A549 (cell line): ENCODE results near the gene PLEKHH2. TPM values are rescaled to one million over a fixed set of nuclear protein-coding genes. Genes with fewer than 3 reads are reported as not detected.

ENCODE experiments used
- ATAC-seq, 2 experiments: fragments of 200-7000 bp in 1 of 2; fragments of >200 bp in 1 of 2; cut with Nextera tagmentation in 1 of 2; cut with Tn5 transposase in 1 of 2; 3 replicates each; pipeline versions ENCODE4 v1.8.0 to v1.9.1; 2018 to 2020; ENCODE audit warnings: mild to moderate bottlenecking in 1 of 2, moderate library complexity in 1 of 2
- CTCF ChIA-PET: fragments of 300-600 bp; sonication (Branson Sonifier 250); formaldehyde crosslinking; extraction: SDS; loops from one replicate; lab custom pipeline; 2021; ENCODE audit warnings: antibody characterized with exemption, inconsistent platforms; lab: Yijun Ruan, JAX
- POLR2A ChIA-PET: fragments of 350-600 bp; formaldehyde crosslinking; extraction: SDS; loops from one replicate; lab custom pipeline; 2021; ENCODE audit warnings: antibody characterized with exemption, inconsistent platforms; lab: Yijun Ruan, JAX
- DNase-seq, 2 experiments: peaks; one replicate each; pipeline versions ENCODE4 v3.0.0 to v3.0.0-alpha.2; 2011 to 2016; ENCODE audit warnings: low read depth in 1 of 2, low spot score in 1 of 2
- FAIRE-seq: peaks from 2 replicates; lab custom pipeline; 2011; peaks lifted over from hg19 to GRCh38; lab: Jason Lieb, UNC
- H3K27ac ChIP-seq, 2 experiments: fragments of >200 bp; sonication (Bioruptor Twin); formaldehyde crosslinking; 3 replicates each; pipeline ENCODE4 v1.5.1; 2016 to 2017
- H3K4me1 ChIP-seq: fragments of >200 bp; sonication (Bioruptor Twin); formaldehyde crosslinking; 3 replicates; pipeline ENCODE4 v1.6.1; 2016
- H3K4me2 ChIP-seq: fragments of >200 bp; sonication (Bioruptor Twin); formaldehyde crosslinking; 3 replicates; pipeline ENCODE4 v1.6.1; 2016
- H3K4me3 ChIP-seq: fragments of >200 bp; sonication (Bioruptor Twin); formaldehyde crosslinking; 3 replicates; pipeline ENCODE4 v1.5.1; 2016
- H3K9me3 ChIP-seq: fragments of >200 bp; sonication (Bioruptor Twin); formaldehyde crosslinking; 3 replicates; pipeline ENCODE4 v1.6.1; 2016
- BHLHE40 ChIP-seq: IDR thresholded peaks from 2 replicates; pipeline ENCODE4 v1.6.1; 2012; ENCODE audit warnings: low read depth, low read length, inconsistent platforms
- CBX2 ChIP-seq: fragments of 200-600 bp; sonication (generic); IDR thresholded peaks from 2 replicates; pipeline ENCODE4 v1.6.1; 2016; ENCODE audit warnings: low read depth, mild to moderate bottlenecking, borderline replicate concordance
- CEBPB ChIP-seq, 2 experiments: fragments of >200 bp in 1 of 2; sonication (Bioruptor Twin) in 1 of 2; formaldehyde crosslinking in 1 of 2; IDR thresholded peaks; 2 replicates each; pipeline ENCODE4 v1.6.1; 2012 to 2016
- CHD2 ChIP-seq: fragments of 150-350 bp; IDR thresholded peaks from 2 replicates; pipeline ENCODE4 v1.6.1; 2014; ENCODE audit warnings: low read length; ENCODE audit not compliant: partially characterized antibody
- E2F6 ChIP-seq: IDR thresholded peaks from 2 replicates; pipeline ENCODE4 v1.6.1; 2012; ENCODE audit warnings: low read depth, borderline replicate concordance
- EHF ChIP-seq: fragments of 250-450 bp; sonication (Bioruptor Pico); IDR thresholded peaks from 2 replicates; pipeline ENCODE4 v1.5.0; 2020; ENCODE audit warnings: mild to moderate bottlenecking
- EHMT2 ChIP-seq: fragments of 200-600 bp; sonication (generic); IDR thresholded peaks from 2 replicates; pipeline ENCODE4 v1.6.1; 2016; ENCODE audit warnings: antibody characterized with exemption, low read depth, mild to moderate bottlenecking, moderate library complexity
- FOSB ChIP-seq: fragments of 250-450 bp; sonication (Bioruptor Pico); IDR thresholded peaks from 2 replicates; pipeline ENCODE4 v1.5.0; 2020; ENCODE audit warnings: mild to moderate bottlenecking, moderate library complexity
- HMGXB4 ChIP-seq: fragments of 250-450 bp; sonication (Bioruptor Pico); IDR thresholded peaks from 2 replicates; pipeline ENCODE4 v1.5.0; 2021; ENCODE audit warnings: mild to moderate bottlenecking, moderate library complexity, borderline replicate concordance
- HOXA7 ChIP-seq: fragments of 250-450 bp; sonication (Bioruptor Pico); IDR thresholded peaks from 2 replicates; pipeline ENCODE4 v1.5.0; 2020; ENCODE audit warnings: mild to moderate bottlenecking, moderate library complexity
- MAZ ChIP-seq: fragments of 150-350 bp; IDR thresholded peaks from 2 replicates; pipeline ENCODE4 v1.6.1; 2014; ENCODE audit warnings: antibody characterized with exemption, low read depth, low read length, borderline replicate concordance
- MYC ChIP-seq: IDR thresholded peaks from 2 replicates; pipeline ENCODE4 v1.6.1; 2012; ENCODE audit warnings: mild to moderate bottlenecking, inconsistent platforms, low read length, improper control_type of control experiment, borderline replicate concordance
- NR3C1 ChIP-seq: fragments of >200 bp; sonication (Bioruptor Twin); formaldehyde crosslinking; IDR thresholded peaks from 3 replicates; pipeline ENCODE4 v1.6.1; 2017
- POLR2A ChIP-seq: IDR thresholded peaks from 2 replicates; pipeline ENCODE4 v1.6.1; 2012; ENCODE audit warnings: mild to moderate bottlenecking, low read length
- POLR2AphosphoS2 ChIP-seq: conservative IDR thresholded peaks from 2 replicates; pipeline ENCODE4 v1.6.1; 2012; ENCODE audit warnings: low read length, improper control_type of control experiment, inconsistent platforms
- REST ChIP-seq: fragments of 200-600 bp; sonication (generic); IDR thresholded peaks from 2 replicates; pipeline ENCODE4 v1.6.1; 2016; ENCODE audit warnings: antibody characterized with exemption, mild to moderate bottlenecking, moderate library complexity
- SMC3 ChIP-seq: fragments of >200 bp; sonication (Bioruptor Twin); formaldehyde crosslinking; IDR thresholded peaks from 3 replicates; pipeline ENCODE4 v1.6.1; 2018; ENCODE audit warnings: inconsistent platforms
- SREBF2 ChIP-seq: fragments of 450-650 bp; IDR thresholded peaks from 2 replicates; pipeline ENCODE4 v1.6.1; 2014; ENCODE audit warnings: mild to moderate bottlenecking, moderate library complexity
- TFCP2L1 ChIP-seq: fragments of 250-450 bp; sonication (Bioruptor Pico); IDR thresholded peaks from 2 replicates; pipeline ENCODE4 v1.5.0; 2021; ENCODE audit warnings: mild to moderate bottlenecking
- TP53 ChIP-seq: fragments of 250-450 bp; sonication (Bioruptor Pico); IDR thresholded peaks from 2 replicates; pipeline ENCODE4 v1.5.0; 2021; ENCODE audit warnings: mild to moderate bottlenecking, moderate library complexity
- ZC3H11A ChIP-seq: fragments of 450-650 bp; IDR thresholded peaks from 2 replicates; pipeline ENCODE4 v1.6.1; 2014; ENCODE audit warnings: antibody characterized with exemption, mild to moderate bottlenecking
- WGBS: methylation state at CpG from one replicate; pipeline ENCODE4 v1.1.6; 2017; ENCODE audit errors: missing lambda C conversion rate; 5-methylcytosine and 5-hydroxymethylcytosine counted together
- polyA plus RNA-seq, 4 experiments: library from polyadenylated mRNA; depleted of rRNA in 3 of 4; stranded (reverse); fragments of >200 nt; fragmentation: RNase III in 1 of 4; extraction: RNeasy Plus Mini Kit Qiagen cat#74134 plus additional on column Dnase treatment in 1 of 4; gene quantifications; 2 replicates in 3 of 4; 3 replicates in 1 of 4; pipeline ENCODE4 v1.2.3, GENCODE V29; 2011 to 2017

PLEKHH2 gene
- polyA plus RNA-seq, 2 of the 4 experiments (the other 2 are of a cell fraction) = 0.92 to 14.9 TPM

- no peaks in the 10 kb centered on the region for H3K9me3 ChIP-seq
- TF ChIP-seq MAZ = no peak
- TF ChIP-seq MYC = no peak
- TF ChIP-seq EHF (CRISPR knock-in tag) = no peak
- no peak for TF ChIP-seq FOSB (CRISPR knock-in tag)
- no peak for TF ChIP-seq POLR2AphosphoS2
- TF ChIP-seq CHD2 = no peak
- no peak for TF ChIP-seq CEBPB (IDR thresholded peaks at IDR 0.05)
- 39% methylated on average over 5 of the region's 5 CpGs for whole genome bisulfite sequencing
- no peak overlapping the region for H3K4me3 ChIP-seq
- no peak for ATAC-seq
- no peak overlapping the region for H3K4me2 ChIP-seq
- CTCF ChIA-PET = no interaction called here
- peaks cover 4% of the 10 kb centered on the region; the same call in 1 of the 3 replicates for H3K4me1 ChIP-seq
- DNase-seq = no peak
- FAIRE-seq = no peak
- POLR2A ChIA-PET = no interaction called here
- H3K27ac ChIP-seq = no peak overlapping the region
These were observed 111.3 kb downstream of the PLEKHH2 start for GRCh38 chr2:43748333-43748732.

- no peak overlapping the region for H3K4me2 ChIP-seq
- CTCF ChIA-PET = interaction anchor here (0.8 to 1.4 kb wide), 2 partner anchors 9 to 138 kb away, joined by 3 to 4 read pairs; no protein-coding TSS in a partner anchor
- peaks cover 4% of the 10 kb centered on the region; the same call in 1 of the 3 replicates for H3K4me1 ChIP-seq
- no peak overlapping the region for H3K27ac ChIP-seq
- H3K4me3 ChIP-seq = no peak overlapping the region
- peak; percentile 23 for FAIRE-seq
- TF ChIP-seq HMGXB4 (CRISPR knock-in tag) (no peak), TFCP2L1 (CRISPR knock-in tag) (no peak), REST (no peak), ZC3H11A (no peak), MAZ (no peak), HOXA7 (CRISPR knock-in tag) (no peak), EHMT2 (no peak), CHD2 (no peak), NR3C1 (no peak), CBX2 (no peak), E2F6 (no peak), SMC3 (no peak), POLR2A (no peak), SREBF2 (no peak), POLR2AphosphoS2 (no peak), TP53 (no peak), BHLHE40 (no peak)
- no peak for DNase-seq
- no peak for ATAC-seq
- no peaks in the 10 kb centered on the region for H3K9me3 ChIP-seq
- 70% methylated on average over 3 of the region's 3 CpGs for WGBS
- POLR2A ChIA-PET = no interaction called here
These were observed 112.5 kb downstream of the PLEKHH2 start for GRCh38 chr2:43749583-43749982.
